Measurements from ENCODE around the gene CDH13.

Gene CDH13

GRCh38 chr16:82963653-82964052 lies 336.9 kb downstream of the CDH13 start:
- DNase-seq = no peak
- peaks cover 6% of the 10 kb centered on the region for H3K9me3 Mint-ChIP-seq
- peaks cover 7% of the 10 kb centered on the region for H3K27me3 Mint-ChIP-seq (ENCODE audit: low read depth, poor library complexity)
- H3K36me3 Mint-ChIP-seq (ENCODE audit: low read depth) = no peaks in the 10 kb centered on the region
- H3K4me1 Mint-ChIP-seq = no peaks in the 10 kb centered on the region
- H3K4me3 Mint-ChIP-seq = no peak overlapping the region
- H3K27ac Mint-ChIP-seq = peak overlapping the region; percentile 4
- TF ChIP-seq CTCF (IDR thresholded peaks at IDR 0.05) = no peak

GRCh38 chr16:82965808-82966207 lies 339.0 kb downstream of the CDH13 start:
- H3K36me3 Mint-ChIP-seq (ENCODE audit: low read depth) = no peaks in the 10 kb centered on the region
- H3K4me3 Mint-ChIP-seq = no peak overlapping the region
- no peak for DNase-seq
- H3K9me3 Mint-ChIP-seq = peaks cover 9% of the 10 kb centered on the region
- no peaks in the 10 kb centered on the region for H3K4me1 Mint-ChIP-seq
- TF ChIP-seq CTCF (IDR thresholded peaks at IDR 0.05) = no peak
- H3K27me3 Mint-ChIP-seq (ENCODE audit: low read depth, poor library complexity) = peaks cover 11% of the 10 kb centered on the region
- H3K27ac Mint-ChIP-seq = no peak overlapping the region

- no peak for TF ChIP-seq CTCF (IDR thresholded peaks at IDR 0.05)
- Mint-ChIP-seq H3K4me1 (no peaks in the 10 kb centered on the region), H3K27me3 (ENCODE audit: low read depth, poor library complexity) (peaks cover 11% of the 10 kb centered on the region), H3K36me3 (ENCODE audit: low read depth) (no peaks in the 10 kb centered on the region), H3K9me3 (peaks cover 9% of the 10 kb centered on the region), H3K27ac (no peak overlapping the region), H3K4me3 (no peak overlapping the region)
- no peak for DNase-seq
Observed at GRCh38 chr16:82967424-82967823, 340.7 kb downstream of the CDH13 start.

- DNase-seq = no peak
- no peak overlapping the region for H3K27ac Mint-ChIP-seq
Observed at GRCh38 chr16:82971126-82971525, 344.4 kb downstream of the CDH13 start.

GRCh38 chr16:82972331-82972919 lies 345.7 kb downstream of the CDH13 start:
- Mint-ChIP-seq H3K27me3 (ENCODE audit: low read depth, poor library complexity) (peaks cover 4% of the 10 kb centered on the region), H3K9me3 (peaks cover 10% of the 10 kb centered on the region), H3K27ac (no peak overlapping the region), H3K4me3 (no peak overlapping the region), H3K4me1 (no peaks in the 10 kb centered on the region), H3K36me3 (ENCODE audit: low read depth) (no peaks in the 10 kb centered on the region)
- no peak for TF ChIP-seq CTCF (IDR thresholded peaks at IDR 0.05)
- DNase-seq = no peak

More at GRCh38 chr16:82971126-82971525, 344.4 kb downstream of the CDH13 start:
- H3K36me3 Mint-ChIP-seq (ENCODE audit: low read depth) = no peaks in the 10 kb centered on the region
- H3K4me1 Mint-ChIP-seq = no peaks in the 10 kb centered on the region
- TF ChIP-seq CTCF (IDR thresholded peaks at IDR 0.05) = no peak
- no peak overlapping the region for H3K4me3 Mint-ChIP-seq
- H3K27me3 Mint-ChIP-seq (ENCODE audit: low read depth, poor library complexity) = peaks cover 4% of the 10 kb centered on the region
- peaks cover 13% of the 10 kb centered on the region for H3K9me3 Mint-ChIP-seq

- TF ChIP-seq CTCF (IDR thresholded peaks at IDR 0.05) = no peak
- peaks cover 8% of the 10 kb centered on the region for H3K27me3 Mint-ChIP-seq (ENCODE audit: low read depth, poor library complexity)
- peaks cover 6% of the 10 kb centered on the region for H3K36me3 Mint-ChIP-seq (ENCODE audit: low read depth)
- H3K27ac Mint-ChIP-seq = no peak overlapping the region
- H3K4me3 Mint-ChIP-seq = no peak overlapping the region
- peaks cover 22% of the 10 kb centered on the region for H3K9me3 Mint-ChIP-seq
- peaks cover 29% of the 10 kb centered on the region for H3K4me1 Mint-ChIP-seq
- DNase-seq = no peak
Observed at GRCh38 chr16:82979406-82980111, 352.8 kb downstream of the CDH13 start.

Data from nephron progenitor cell (in vitro differentiated cells).